ENCODE results near the gene PCED1B. TPM values are rescaled to one million over a fixed set of nuclear protein-coding genes. Genes with fewer than 3 reads are reported as not detected.

PCED1B gene
- total RNA-seq, 5 donors from 2014 or later (not counting 1 experiment from before 2014, with no cell fraction given): 53.7 to 159 (median 119) TPM

GRCh38 chr12:47091009-47091408, 11.6 kb downstream of the PCED1B start:
- POLR2A ChIA-PET: no interaction called here
- Mint-ChIP-seq H3K27me3 (no peaks in the 10 kb centered on the region), H3K27ac (peak overlapping the region in 1 of 2 donors; percentile 12), H3K4me1 (peaks cover 42 to 47% (median 43%) of the 10 kb centered on the region in 3 donors), H3K36me3 (peaks cover 16% of the 10 kb centered on the region), H3K4me3 (no peak overlapping the region), H3K9me3 (peaks cover 0 to 26% (median 2%) of the 10 kb centered on the region in 3 donors)
- no CpG with 5 or more reads among the region's 2 CpGs for WGBS (ENCODE audit: insufficient coverage)
- no peak overlapping the region for H3K4me3 ChIP-seq (ENCODE audit: control insufficient read depth in 1 of 2, extremely low read depth in 1 of 2, low read length in 1 of 2)
- H3K36me3 ChIP-seq (ENCODE audit: control insufficient read depth in 2 of 2, extremely low read depth in 1 of 2, insufficient read depth in 1 of 2, low read length in 1 of 2): no peaks in the 10 kb centered on the region
- CTCF ChIA-PET: no interaction called here
- H3K27me3 ChIP-seq (replicated peaks in 1 of 2; ENCODE audit: control insufficient read depth in 2 of 2, extremely low read depth in 1 of 2, insufficient read depth in 2 of 2, low read length in 1 of 2): no peaks in the 10 kb centered on the region
- H3K27ac ChIP-seq (ENCODE audit: low read length): no peak overlapping the region
- H3K4me1 ChIP-seq (ENCODE audit: control insufficient read depth in 1 of 2, extremely low read depth in 1 of 2, insufficient read depth in 2 of 2, low read length in 2 of 2): peaks cover 1 to 12% of the 10 kb centered on the region in 2 experiments
- DNase-seq (no peak), ATAC-seq (replicated peaks in 1 of 4) (no peak)
- H3K9me3 ChIP-seq: no peaks in the 10 kb centered on the region

- no CpG with 5 or more reads among the region's 4 CpGs for WGBS (ENCODE audit: insufficient coverage)
- Mint-ChIP-seq H3K27me3 (no peaks in the 10 kb centered on the region), H3K9me3 (peaks cover 0 to 24% (median 2%) of the 10 kb centered on the region in 3 donors), H3K36me3 (peaks cover 16% of the 10 kb centered on the region), H3K4me3 (peak overlapping the region in 1 of 3 donors; percentile 3), H3K4me1 (peaks cover 29 to 48% (median 36%) of the 10 kb centered on the region in 3 donors), H3K27ac (peak overlapping the region in 1 of 2 donors; percentile 32)
- DNase-seq (no peak), ATAC-seq (replicated peaks in 1 of 4) (no peak)
- ChIA-PET POLR2A (interaction anchor here (0.6 to 0.9 kb wide), 3 partner anchors 16 to 1544 kb away, joined by 3 to 15 read pairs (median 8); no protein-coding TSS in a partner anchor), CTCF (interaction anchor here in 1 of 2 donors (0.7 to 1.9 kb wide), 4 partner anchors 9 to 97 kb away, joined by 3 to 9 read pairs (median 5); no protein-coding TSS in a partner anchor)
- H3K4me3 ChIP-seq (ENCODE audit: control insufficient read depth in 1 of 2, extremely low read depth in 1 of 2, low read length in 1 of 2): no peak overlapping the region
- no peaks in the 10 kb centered on the region for H3K9me3 ChIP-seq
- H3K27me3 ChIP-seq (replicated peaks in 1 of 2; ENCODE audit: control insufficient read depth in 2 of 2, extremely low read depth in 1 of 2, insufficient read depth in 2 of 2, low read length in 1 of 2): no peaks in the 10 kb centered on the region
- H3K4me1 ChIP-seq (ENCODE audit: control insufficient read depth in 1 of 2, extremely low read depth in 1 of 2, insufficient read depth in 2 of 2, low read length in 2 of 2): peaks cover 0 to 12% of the 10 kb centered on the region in 2 experiments
- no peaks in the 10 kb centered on the region for H3K36me3 ChIP-seq (ENCODE audit: control insufficient read depth in 2 of 2, extremely low read depth in 1 of 2, insufficient read depth in 1 of 2, low read length in 1 of 2)
- H3K27ac ChIP-seq (ENCODE audit: low read length): no peak overlapping the region
Measured at GRCh38 chr12:47094804-47095203, 15.4 kb downstream of the PCED1B start.

- no peak overlapping the region for H3K4me3 ChIP-seq (ENCODE audit: control insufficient read depth in 1 of 2, extremely low read depth in 1 of 2, low read length in 1 of 2)
- H3K4me1 ChIP-seq (ENCODE audit: control insufficient read depth in 1 of 2, extremely low read depth in 1 of 2, insufficient read depth in 2 of 2, low read length in 2 of 2): peaks cover 0 to 12% of the 10 kb centered on the region in 2 experiments
- no CpG with 5 or more reads among the region's 3 CpGs for WGBS (ENCODE audit: insufficient coverage)
- no peaks in the 10 kb centered on the region for H3K27me3 Mint-ChIP-seq
- ATAC-seq (replicated peaks in 1 of 4) (no peak), DNase-seq (no peak)
- no peaks in the 10 kb centered on the region for H3K9me3 ChIP-seq
- H3K27me3 ChIP-seq (replicated peaks in 1 of 2; ENCODE audit: control insufficient read depth in 2 of 2, extremely low read depth in 1 of 2, insufficient read depth in 2 of 2, low read length in 1 of 2): no peaks in the 10 kb centered on the region
- peaks cover 0 to 16% (median 2%) of the 10 kb centered on the region in 3 donors for H3K9me3 Mint-ChIP-seq
- no peak overlapping the region for H3K27ac ChIP-seq (ENCODE audit: low read length)
- no peaks in the 10 kb centered on the region for H3K36me3 ChIP-seq (ENCODE audit: control insufficient read depth in 2 of 2, extremely low read depth in 1 of 2, insufficient read depth in 1 of 2, low read length in 1 of 2)
- peaks cover 12% of the 10 kb centered on the region for H3K36me3 Mint-ChIP-seq
- ChIA-PET CTCF (interaction anchor here (0.5 to 1.9 kb wide), 7 partner anchors 9 to 1433 kb away, joined by 3 to 9 read pairs (median 3); no protein-coding TSS in a partner anchor), POLR2A (interaction anchor here (0.6 to 0.9 kb wide), 3 partner anchors 15 to 1543 kb away, joined by 3 to 15 read pairs (median 8); no protein-coding TSS in a partner anchor)
- peak overlapping the region in 1 of 2 donors; percentile 5 for H3K27ac Mint-ChIP-seq
- peak overlapping the region in 1 of 3 donors; percentile 3 for H3K4me3 Mint-ChIP-seq
- H3K4me1 Mint-ChIP-seq: peaks cover 29 to 48% (median 36%) of the 10 kb centered on the region in 3 donors
Measured at GRCh38 chr12:47095446-47096236, 16.2 kb downstream of the PCED1B start.

GRCh38 chr12:47097276-47097896, 18.0 kb downstream of the PCED1B start:
- Histone ChIP-seq H3K27ac (ENCODE audit: low read length) (no peak overlapping the region), H3K27me3 (replicated peaks in 1 of 2; ENCODE audit: control insufficient read depth in 2 of 2, extremely low read depth in 1 of 2, insufficient read depth in 2 of 2, low read length in 1 of 2) (no peaks in the 10 kb centered on the region), H3K9me3 (no peaks in the 10 kb centered on the region), H3K36me3 (ENCODE audit: control insufficient read depth in 2 of 2, extremely low read depth in 1 of 2, insufficient read depth in 1 of 2, low read length in 1 of 2) (no peaks in the 10 kb centered on the region), H3K4me3 (ENCODE audit: control insufficient read depth in 1 of 2, extremely low read depth in 1 of 2, low read length in 1 of 2) (no peak overlapping the region), H3K4me1 (ENCODE audit: control insufficient read depth in 1 of 2, extremely low read depth in 1 of 2, insufficient read depth in 2 of 2, low read length in 2 of 2) (peaks cover 0 to 12% of the 10 kb centered on the region in 2 experiments)
- Mint-ChIP-seq H3K4me1 (peaks cover 26 to 44% (median 31%) of the 10 kb centered on the region in 3 donors), H3K36me3 (peaks cover 8% of the 10 kb centered on the region), H3K4me3 (no peak overlapping the region), H3K27me3 (no peaks in the 10 kb centered on the region), H3K9me3 (peaks cover 0 to 5% (median 0%) of the 10 kb centered on the region in 3 donors), H3K27ac (no peak overlapping the region)
- ChIA-PET CTCF (no interaction called here), POLR2A (interaction anchor here in 1 of 2 donors (0.9 kb wide), 1 partner anchor 95 kb away, joined by 6 read pairs; no protein-coding TSS in a partner anchor)
- ATAC-seq (replicated peaks in 1 of 4) (no peak), DNase-seq (no peak)
- 98% methylated on average over 4 of the region's 7 CpGs for WGBS (ENCODE audit: insufficient coverage)

GRCh38 chr12:47098099-47098498, 18.7 kb downstream of the PCED1B start:
- WGBS (ENCODE audit: insufficient coverage): 97% methylated on average over 5 of the region's 6 CpGs
- peaks cover 0 to 5% (median 0%) of the 10 kb centered on the region in 3 donors for H3K9me3 Mint-ChIP-seq

GRCh38 chr12:47099610-47100009, 20.2 kb downstream of the PCED1B start:
- no peaks in the 10 kb centered on the region for H3K27me3 Mint-ChIP-seq
- peaks cover 13 to 22% (median 14%) of the 10 kb centered on the region in 3 donors for H3K4me1 Mint-ChIP-seq
- Histone ChIP-seq H3K27ac (ENCODE audit: low read length) (no peak overlapping the region), H3K36me3 (ENCODE audit: control insufficient read depth in 2 of 2, extremely low read depth in 1 of 2, insufficient read depth in 1 of 2, low read length in 1 of 2) (no peaks in the 10 kb centered on the region), H3K4me1 (ENCODE audit: control insufficient read depth in 1 of 2, extremely low read depth in 1 of 2, insufficient read depth in 2 of 2, low read length in 2 of 2) (peaks cover 0 to 9% of the 10 kb centered on the region in 2 experiments), H3K4me3 (ENCODE audit: control insufficient read depth in 1 of 2, extremely low read depth in 1 of 2, low read length in 1 of 2) (no peak overlapping the region), H3K27me3 (replicated peaks in 1 of 2; ENCODE audit: control insufficient read depth in 2 of 2, extremely low read depth in 1 of 2, insufficient read depth in 2 of 2, low read length in 1 of 2) (no peaks in the 10 kb centered on the region), H3K9me3 (no peaks in the 10 kb centered on the region)
- POLR2A ChIA-PET: no interaction called here
- no peak overlapping the region for H3K27ac Mint-ChIP-seq
- peaks cover 0 to 5% (median 0%) of the 10 kb centered on the region in 3 donors for H3K9me3 Mint-ChIP-seq
- H3K36me3 Mint-ChIP-seq: peaks cover 17% of the 10 kb centered on the region
- ATAC-seq (replicated peaks in 1 of 4): no peak
- no peak for DNase-seq
- no CpG with 5 or more reads among the region's 2 CpGs for WGBS (ENCODE audit: insufficient coverage)
- CTCF ChIA-PET: no interaction called here
- H3K4me3 Mint-ChIP-seq: no peak overlapping the region

More at GRCh38 chr12:47098099-47098498, 18.7 kb downstream of the PCED1B start:
- no peaks in the 10 kb centered on the region for H3K27me3 ChIP-seq (replicated peaks in 1 of 2; ENCODE audit: control insufficient read depth in 2 of 2, extremely low read depth in 1 of 2, insufficient read depth in 2 of 2, low read length in 1 of 2)
- H3K4me3 ChIP-seq (ENCODE audit: control insufficient read depth in 1 of 2, extremely low read depth in 1 of 2, low read length in 1 of 2): no peak overlapping the region
- ATAC-seq (replicated peaks in 1 of 4) (no peak), DNase-seq (no peak)
- H3K27ac ChIP-seq (ENCODE audit: low read length): no peak overlapping the region
- ChIA-PET POLR2A (no interaction called here), CTCF (no interaction called here)
- peaks cover 0 to 12% of the 10 kb centered on the region in 2 experiments for H3K4me1 ChIP-seq (ENCODE audit: control insufficient read depth in 1 of 2, extremely low read depth in 1 of 2, insufficient read depth in 2 of 2, low read length in 2 of 2)
- peaks cover 8% of the 10 kb centered on the region for H3K36me3 Mint-ChIP-seq
- H3K9me3 ChIP-seq: no peaks in the 10 kb centered on the region
- H3K4me3 Mint-ChIP-seq: no peak overlapping the region
- no peaks in the 10 kb centered on the region for H3K36me3 ChIP-seq (ENCODE audit: control insufficient read depth in 2 of 2, extremely low read depth in 1 of 2, insufficient read depth in 1 of 2, low read length in 1 of 2)
- H3K27ac Mint-ChIP-seq: no peak overlapping the region
- no peaks in the 10 kb centered on the region for H3K27me3 Mint-ChIP-seq
- H3K4me1 Mint-ChIP-seq: peaks cover 25 to 37% (median 28%) of the 10 kb centered on the region in 3 donors

All from T-cell (primary cell).